Measurements from ENCODE around the gene SPARC.
"Not testable (repeated sequence)": the region's sequence is repeated elsewhere in the genome, so short reads cannot be mapped to it uniquely, and the experiment has no call there.

Gene SPARC, protein sequence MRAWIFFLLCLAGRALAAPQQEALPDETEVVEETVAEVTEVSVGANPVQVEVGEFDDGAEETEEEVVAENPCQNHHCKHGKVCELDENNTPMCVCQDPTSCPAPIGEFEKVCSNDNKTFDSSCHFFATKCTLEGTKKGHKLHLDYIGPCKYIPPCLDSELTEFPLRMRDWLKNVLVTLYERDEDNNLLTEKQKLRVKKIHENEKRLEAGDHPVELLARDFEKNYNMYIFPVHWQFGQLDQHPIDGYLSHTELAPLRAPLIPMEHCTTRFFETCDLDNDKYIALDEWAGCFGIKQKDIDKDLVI

GRCh38 chr5:151686674-151687407 lies at the start of gene SPARC:
Gene SPARC (minus strand): TSS chr5:151686915. CDS start chr5:151676188, 10,727 bp downstream.
- DNase-seq, result no peak

GRCh38 chr5:151735646-151736045 lies 48.9 kb upstream of the SPARC start:
- DNase-seq, result no peak

DNA sequence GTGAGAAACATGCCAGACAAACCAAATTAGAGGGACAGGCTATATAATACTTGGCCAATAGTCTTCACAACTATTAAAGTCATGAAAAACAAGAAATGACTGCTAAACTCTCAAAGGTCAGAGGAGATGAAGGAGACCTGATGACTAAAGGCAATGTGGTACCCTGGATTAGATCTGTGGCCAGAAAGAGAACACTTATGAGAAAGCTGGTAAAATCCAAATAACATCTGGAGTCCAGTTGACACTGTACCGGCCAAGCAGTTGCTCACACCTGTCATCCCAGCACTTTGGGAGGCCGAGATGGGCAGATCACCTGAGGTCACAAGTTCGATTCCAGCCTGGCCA lies 47.3 kb upstream of the SPARC start:
- no peak for DNase-seq

GRCh38 chr5:151733358-151734063 lies 46.8 kb upstream of the SPARC start:
- DNase-seq, result no peak

- no peak for DNase-seq
Measured at GRCh38 chr5:151730381-151730780, 43.7 kb upstream of the SPARC start.

DNA sequence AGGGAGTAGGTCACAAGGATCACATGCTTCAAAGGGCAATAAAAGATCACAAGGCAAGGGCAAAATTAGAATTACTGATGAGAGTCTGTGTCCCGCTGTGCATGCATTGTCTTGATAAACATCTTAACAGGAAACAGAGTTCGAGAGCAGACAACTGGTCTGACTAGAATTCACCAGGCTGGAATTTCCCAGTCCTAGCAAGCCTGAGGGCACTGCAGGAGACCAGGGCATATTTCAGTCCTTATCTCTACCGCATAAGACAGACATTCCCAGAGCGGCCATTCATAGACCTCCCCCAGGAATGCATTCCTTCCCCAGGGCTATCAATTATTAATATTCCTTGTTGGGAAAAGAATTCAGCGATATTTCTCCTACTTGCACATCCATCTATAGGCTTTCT lies 42.9 kb upstream of the SPARC start:
- DNase-seq, result not testable (repeated sequence)

DNA sequence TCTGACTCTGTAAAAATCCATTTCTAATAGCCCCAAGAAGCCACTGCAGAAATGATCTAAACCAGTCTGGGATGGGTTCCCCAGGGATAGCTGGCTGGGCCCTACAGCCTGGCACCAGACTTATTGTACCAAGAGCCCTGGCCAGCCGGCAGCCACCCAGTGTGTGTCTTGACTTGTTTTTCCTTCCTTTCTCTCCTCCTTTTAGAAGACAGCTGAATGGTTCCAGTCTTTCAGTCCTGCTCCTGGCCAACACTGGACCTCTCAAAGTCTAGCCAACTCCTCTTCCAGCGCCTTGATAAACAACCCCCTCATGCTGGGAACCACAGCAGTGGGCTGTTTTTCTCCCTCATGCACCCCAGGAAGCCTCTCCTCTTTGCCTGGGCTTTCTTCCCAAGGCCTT lies 37.6 kb upstream of the SPARC start:
- DNase-seq, result no peak

- no peak for DNase-seq
Measured at GRCh38 chr5:151722546-151722945, 35.8 kb upstream of the SPARC start.

GRCh38 chr5:151721812-151722391 lies 35.2 kb upstream of the SPARC start:
- DNase-seq, result no peak

DNA sequence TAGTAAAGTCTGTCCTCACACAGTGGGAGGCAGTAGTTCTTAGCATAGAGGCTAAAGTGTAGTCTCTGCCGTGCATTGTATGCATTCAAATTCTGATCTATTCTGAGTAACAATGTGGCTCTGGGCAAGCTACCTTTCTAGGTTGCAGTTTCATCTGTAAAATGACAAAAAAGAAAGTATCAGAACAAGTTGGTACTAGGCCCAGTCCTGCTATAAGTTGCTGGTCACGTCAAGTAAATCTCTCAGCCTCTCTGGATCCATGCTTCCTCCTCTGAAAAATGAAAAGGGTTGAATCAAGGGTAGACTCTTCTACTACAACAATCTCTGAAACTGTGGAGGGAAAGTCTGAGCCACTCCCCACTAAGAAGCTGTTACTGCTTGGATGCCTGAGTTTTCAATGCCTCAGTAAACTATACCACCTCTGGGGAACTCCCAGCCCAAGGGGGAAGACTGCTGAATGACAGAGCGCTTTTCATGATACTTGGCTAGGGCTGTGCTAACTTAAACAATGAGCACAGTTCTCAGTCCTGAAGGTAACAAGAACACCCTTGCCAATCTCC lies 34.5 kb upstream of the SPARC start:
- no peak for DNase-seq

DNA sequence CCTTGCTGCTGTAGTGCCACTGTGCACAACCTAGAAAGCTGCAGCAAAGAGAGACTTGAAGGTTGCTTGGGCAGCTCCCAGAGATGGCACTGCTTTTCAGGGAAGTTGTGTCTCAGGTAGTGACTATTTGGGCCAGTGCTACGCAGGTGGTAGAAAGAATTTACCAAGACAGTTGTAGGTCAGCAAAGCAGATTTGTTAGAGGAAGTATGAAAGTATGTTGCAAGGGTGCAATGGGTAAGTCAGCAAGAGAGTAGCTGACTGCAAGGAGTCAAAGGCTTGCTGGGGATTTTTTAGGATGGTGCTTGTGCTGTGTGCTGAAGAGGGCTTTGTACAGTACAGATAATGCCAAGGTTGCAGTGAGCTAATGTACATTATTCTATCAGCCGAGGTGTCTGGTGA lies 33.5 kb upstream of the SPARC start:
- DNase-seq, result no peak

GRCh38 chr5:151719228-151720000 lies 32.7 kb upstream of the SPARC start:
- no peak for DNase-seq

- no peak for DNase-seq
Measured at GRCh38 chr5:151718646-151719045, 31.9 kb upstream of the SPARC start.

GRCh38 chr5:151718153-151718552 lies 31.4 kb upstream of the SPARC start:
- no peak for DNase-seq

GRCh38 chr5:151717416-151717815 lies 30.7 kb upstream of the SPARC start:
- DNase-seq, result no peak

- no peak for DNase-seq
Measured at GRCh38 chr5:151709109-151709735, 22.5 kb upstream of the SPARC start.

DNA sequence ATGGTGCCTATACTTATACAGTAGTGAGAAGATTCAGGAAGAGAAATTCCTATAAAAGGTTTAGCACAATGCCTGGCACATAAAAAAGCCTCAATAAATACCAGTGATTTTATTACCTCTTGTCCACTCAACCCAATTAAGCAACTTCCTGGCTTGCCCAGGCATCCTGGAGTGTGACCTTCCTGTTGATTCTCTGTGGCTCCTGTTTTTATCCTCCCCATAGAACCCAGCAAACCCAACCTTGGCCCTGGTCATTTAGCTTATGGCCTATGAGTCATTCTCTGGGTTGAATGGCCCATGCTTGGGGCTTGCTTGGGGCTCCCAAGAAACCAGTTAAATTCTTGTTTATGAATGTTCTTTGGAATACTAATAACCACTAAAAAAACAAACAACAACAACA lies 21.4 kb upstream of the SPARC start:
- no peak for DNase-seq

DNA sequence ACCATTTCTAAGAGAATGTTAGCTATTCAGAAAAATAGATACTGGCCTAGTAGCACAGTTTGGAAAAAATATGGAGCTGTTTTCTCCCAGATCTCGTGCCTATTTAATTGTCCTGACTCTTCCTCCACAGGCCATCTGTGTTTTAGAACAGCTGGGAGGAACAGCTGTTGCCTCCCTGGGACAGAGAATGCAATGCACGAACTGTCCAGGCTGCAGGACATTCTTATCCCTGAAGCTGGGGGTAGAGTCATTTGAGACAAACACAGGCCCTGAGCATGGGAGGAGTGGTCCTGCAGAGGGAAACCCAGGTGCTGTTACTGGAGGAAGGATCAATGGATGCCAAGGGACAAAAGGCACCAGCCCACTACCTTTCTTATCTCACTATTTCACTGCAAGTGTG lies 20.9 kb upstream of the SPARC start:
- no peak for DNase-seq

DNA sequence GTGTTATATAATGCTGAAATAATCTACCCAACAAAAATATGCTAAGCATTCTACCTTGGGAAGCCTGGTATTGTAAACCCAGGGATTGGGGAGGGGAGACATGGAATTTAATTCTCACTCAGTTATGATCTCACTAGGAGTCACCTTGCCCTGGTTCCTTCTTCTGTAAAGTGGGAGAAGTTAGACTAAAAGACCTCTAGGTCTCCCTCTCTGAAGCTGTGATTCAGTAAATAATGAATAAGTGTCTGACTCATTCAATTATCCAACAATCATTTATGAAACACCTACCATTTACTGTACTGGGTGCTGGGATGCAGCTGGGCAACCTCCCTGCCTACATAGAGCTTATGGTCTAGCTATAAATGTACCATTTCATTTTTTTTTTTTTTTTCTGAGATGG lies 20.2 kb upstream of the SPARC start:
- DNase-seq, result no peak

GRCh38 chr5:151703780-151704179 lies 17.1 kb upstream of the SPARC start:
- no peak for DNase-seq

DNA sequence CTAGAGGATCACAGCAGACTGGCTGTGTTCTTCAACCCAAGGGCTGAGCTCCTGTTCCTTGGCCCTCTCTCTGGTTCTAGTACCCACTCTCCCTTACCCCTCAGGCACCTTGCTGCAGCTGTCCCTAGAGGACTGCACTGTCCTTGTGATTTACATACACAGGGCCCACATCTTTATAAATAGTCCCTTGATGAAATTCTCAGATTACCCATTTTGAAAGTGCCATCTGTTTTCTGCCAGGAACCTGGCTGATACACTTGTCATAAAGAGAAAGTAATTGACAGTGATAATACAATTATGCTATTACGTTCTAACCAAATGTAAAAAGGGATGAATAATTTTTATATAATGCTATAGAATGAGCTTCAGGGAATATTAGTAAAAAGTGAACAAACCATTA lies 16.5 kb upstream of the SPARC start:
- no peak for DNase-seq

GRCh38 chr5:151700820-151701219 lies 14.1 kb upstream of the SPARC start:
- no peak for DNase-seq
